Measurements from ENCODE around the gene SOCS7.

GRCh38 chr17:38358586-38359513 is 7.2 kb downstream of the SOCS7 start:
- TF ChIP-seq CTCF (IDR thresholded peaks at IDR 0.05; ENCODE audit: insufficient read depth, low read depth, low read length) (no peak), EZH2 (IDR thresholded peaks at IDR 0.05; ENCODE audit: insufficient read depth, low read length) (no peak)
